RWPE2 (cell line): ENCODE data around the gene POLD1.
"Not testable (repeated sequence)": the region's sequence is repeated elsewhere in the genome, so short reads cannot be mapped to it uniquely, and the experiment has no call there.

Experiments used
- ATAC-seq: fragments of 200-7000 bp; cut with Tn5 transposase; 3 replicates; pipeline ENCODE4 v1.9.1; 2021; ENCODE audit warnings: low read depth
- DNase-seq: peaks from one replicate; pipeline ENCODE4 v3.0.0-alpha.2; 2020; ENCODE audit warnings: low spot score
- H3K27ac ChIP-seq: fragments of 450-650 bp; 2 replicates; pipeline ENCODE4 v1.5.1; 2017; ENCODE audit warnings: mild to moderate bottlenecking; ENCODE audit not compliant: poor library complexity, severe bottlenecking
- H3K27me3 ChIP-seq: fragments of 250-450 bp; sonication (Bioruptor Pico); 2 replicates; pipeline ENCODE4 v1.5.1; 2021; ENCODE audit warnings: mild to moderate bottlenecking, moderate library complexity; ENCODE audit not compliant: insufficient read depth, poor library complexity, severe bottlenecking
- H3K36me3 ChIP-seq: fragments of 250-450 bp; sonication (Bioruptor Pico); 2 replicates; pipeline ENCODE4 v1.5.1; 2020; ENCODE audit warnings: low read depth, mild to moderate bottlenecking, moderate library complexity
- H3K4me1 ChIP-seq: fragments of 250-450 bp; sonication (Bioruptor Pico); 2 replicates; pipeline ENCODE4 v1.5.1; 2021; ENCODE audit warnings: mild to moderate bottlenecking, moderate library complexity; ENCODE audit not compliant: insufficient read depth, poor library complexity, severe bottlenecking
- H3K4me3 ChIP-seq: fragments of 250-450 bp; sonication (Bioruptor Pico); 2 replicates; pipeline ENCODE4 v1.5.1; 2021; ENCODE audit warnings: mild to moderate bottlenecking, moderate library complexity; ENCODE audit not compliant: severe bottlenecking
- H3K9me3 ChIP-seq: fragments of 250-450 bp; sonication (Bioruptor Pico); 2 replicates; pipeline ENCODE4 v1.5.1; 2021; ENCODE audit warnings: mild to moderate bottlenecking, moderate library complexity; ENCODE audit not compliant: severe bottlenecking
- TF ChIP-seq, protein P1 (sequence below): fragments of 450-650 bp; IDR thresholded peaks from one replicate; pipeline ENCODE4 v1.5.1; 2017; ENCODE audit warnings: mild to moderate bottlenecking, moderate library complexity; ENCODE audit not compliant: poor library complexity, severe bottlenecking

POLD1 gene

DNA sequence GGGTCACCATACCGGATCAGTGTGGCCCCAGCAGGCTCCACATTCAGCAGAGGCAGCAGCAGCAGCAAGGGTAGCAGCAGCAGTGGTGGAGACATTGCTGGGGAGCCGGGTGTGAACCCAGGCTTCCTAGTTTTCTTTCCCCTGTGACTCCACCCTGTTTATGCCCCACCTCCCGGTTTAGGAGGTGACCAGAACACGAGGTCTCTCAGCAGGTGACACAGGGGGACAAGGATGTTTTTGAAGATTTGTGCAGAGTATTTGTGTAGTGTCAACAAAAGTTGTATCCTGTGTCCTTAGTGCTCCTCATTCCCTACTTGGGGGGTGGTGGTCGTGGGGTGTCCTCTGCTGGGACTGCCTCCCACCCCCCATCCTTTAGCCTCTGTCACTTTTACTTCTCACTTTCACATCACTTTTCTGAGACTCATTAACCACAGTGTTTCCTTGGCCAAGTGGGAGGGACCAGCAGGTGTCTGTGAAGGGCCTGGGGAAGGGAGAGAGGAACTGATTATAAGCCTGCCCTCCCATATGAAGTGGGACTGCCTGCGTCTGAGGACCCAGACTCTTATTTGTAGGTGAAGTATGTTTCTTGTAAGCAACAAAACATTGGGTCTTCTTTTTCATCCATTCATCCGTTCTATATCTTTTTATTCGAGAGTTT lies 39.4 kb upstream of the POLD1 start:
- Histone ChIP-seq H3K4me1 (no peaks in the 10 kb centered on the region), H3K27me3 (no peaks in the 10 kb centered on the region), H3K9me3 (peaks cover 6% of the 10 kb centered on the region), H3K4me3 (no peak overlapping the region), H3K36me3 (no peaks in the 10 kb centered on the region), H3K27ac (no peak overlapping the region)
- ATAC-seq (no peak), DNase-seq (no peak)
- TF ChIP-seq, protein P1, sequence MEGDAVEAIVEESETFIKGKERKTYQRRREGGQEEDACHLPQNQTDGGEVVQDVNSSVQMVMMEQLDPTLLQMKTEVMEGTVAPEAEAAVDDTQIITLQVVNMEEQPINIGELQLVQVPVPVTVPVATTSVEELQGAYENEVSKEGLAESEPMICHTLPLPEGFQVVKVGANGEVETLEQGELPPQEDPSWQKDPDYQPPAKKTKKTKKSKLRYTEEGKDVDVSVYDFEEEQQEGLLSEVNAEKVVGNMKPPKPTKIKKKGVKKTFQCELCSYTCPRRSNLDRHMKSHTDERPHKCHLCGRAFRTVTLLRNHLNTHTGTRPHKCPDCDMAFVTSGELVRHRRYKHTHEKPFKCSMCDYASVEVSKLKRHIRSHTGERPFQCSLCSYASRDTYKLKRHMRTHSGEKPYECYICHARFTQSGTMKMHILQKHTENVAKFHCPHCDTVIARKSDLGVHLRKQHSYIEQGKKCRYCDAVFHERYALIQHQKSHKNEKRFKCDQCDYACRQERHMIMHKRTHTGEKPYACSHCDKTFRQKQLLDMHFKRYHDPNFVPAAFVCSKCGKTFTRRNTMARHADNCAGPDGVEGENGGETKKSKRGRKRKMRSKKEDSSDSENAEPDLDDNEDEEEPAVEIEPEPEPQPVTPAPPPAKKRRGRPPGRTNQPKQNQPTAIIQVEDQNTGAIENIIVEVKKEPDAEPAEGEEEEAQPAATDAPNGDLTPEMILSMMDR: no peak

DNA sequence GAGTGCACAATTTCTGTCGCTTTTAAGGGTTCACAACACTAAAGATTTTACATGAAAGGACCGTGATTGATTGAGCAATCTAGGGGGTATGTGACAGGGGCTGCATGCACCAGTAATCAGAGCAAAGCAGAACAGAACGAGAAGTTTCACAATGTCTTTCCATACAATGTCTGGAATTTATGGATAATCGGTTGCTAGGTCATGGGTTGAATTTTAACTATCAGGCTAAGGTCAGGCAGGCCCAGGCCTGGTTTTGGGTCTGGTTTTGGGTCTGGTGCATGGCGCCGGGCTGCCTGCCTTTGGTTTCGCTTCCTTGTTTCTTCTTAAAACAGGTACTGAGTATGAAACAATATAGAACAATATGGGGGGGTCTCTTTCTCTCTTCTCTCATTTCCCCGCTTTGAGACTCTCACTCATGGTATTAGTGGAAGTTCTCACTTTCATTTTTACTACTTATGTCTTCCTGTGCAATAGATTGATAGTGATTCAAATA lies 37.0 kb upstream of the POLD1 start:
- H3K36me3 ChIP-seq, H3K4me3 ChIP-seq, H3K27me3 ChIP-seq, ATAC-seq, H3K27ac ChIP-seq, H3K9me3 ChIP-seq, DNase-seq, H3K4me1 ChIP-seq: not testable (repeated sequence)

DNA sequence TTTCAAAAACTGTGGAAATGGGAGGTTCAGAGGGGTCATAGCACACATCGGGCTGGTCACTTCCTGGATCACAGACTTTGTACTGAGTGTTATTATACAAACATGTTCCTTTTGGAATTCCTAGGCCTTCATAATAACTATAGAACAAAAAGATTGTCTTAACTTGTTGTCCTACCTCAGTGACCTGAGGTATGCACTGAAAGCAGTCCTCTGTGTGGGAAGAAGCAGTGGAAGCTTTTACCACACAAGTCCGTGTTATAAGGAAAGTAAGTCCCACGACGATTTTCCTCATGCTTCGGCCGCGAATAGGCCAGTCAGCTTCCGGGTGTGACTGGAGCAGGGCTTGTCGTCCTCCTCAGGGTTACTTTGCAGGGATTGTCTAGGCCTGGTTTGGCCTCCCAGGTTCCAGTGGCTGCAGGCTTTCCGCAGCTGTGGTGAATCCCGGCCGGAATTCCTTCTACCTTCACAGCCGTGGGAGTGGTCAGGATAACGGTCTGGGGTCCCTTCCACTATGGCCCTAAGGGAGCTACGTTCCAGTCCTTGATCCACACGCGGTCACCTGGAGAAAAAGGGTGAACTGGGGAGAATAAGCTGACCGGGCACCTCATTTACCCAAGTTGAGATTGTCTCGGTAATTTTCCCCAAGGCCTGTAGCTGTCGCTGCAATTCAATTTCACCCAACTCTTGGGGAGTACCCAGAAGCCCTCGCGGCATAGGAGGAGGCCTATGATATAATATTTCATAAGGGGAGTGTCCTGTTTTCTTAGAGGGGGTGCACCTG lies 34.7 kb upstream of the POLD1 start:
- Histone ChIP-seq H3K4me1 (no peaks in the 10 kb centered on the region), H3K27ac (no peak overlapping the region)

DNA sequence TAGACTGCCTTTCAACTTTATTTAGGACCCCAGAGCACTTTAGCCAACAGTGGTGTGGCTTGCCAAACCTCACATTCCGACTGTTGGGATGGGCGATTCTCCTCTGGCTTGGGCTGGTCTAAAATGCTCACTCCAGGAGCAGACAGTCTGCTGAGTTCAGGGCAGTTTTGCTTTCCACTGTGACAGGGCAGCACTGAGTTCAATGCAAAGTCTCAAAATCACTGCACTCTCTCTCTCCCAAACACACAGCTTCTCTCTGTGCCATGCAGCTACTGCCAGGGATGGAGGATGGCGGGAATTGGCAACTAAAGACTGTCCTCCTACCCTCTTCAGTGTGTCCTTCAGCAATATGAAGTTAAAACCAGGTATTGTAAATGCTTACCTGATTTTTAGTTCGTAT lies 31.9 kb upstream of the POLD1 start:
- Histone ChIP-seq H3K27me3 (no peaks in the 10 kb centered on the region), H3K4me3 (no peak overlapping the region), H3K4me1 (no peaks in the 10 kb centered on the region), H3K9me3 (no peaks in the 10 kb centered on the region), H3K36me3 (no peaks in the 10 kb centered on the region), H3K27ac (no peak overlapping the region)
- DNase-seq: no peak
- no peak for ATAC-seq
- TF ChIP-seq, protein P1: no peak

More for the DNA sequence above, 34.7 kb upstream of the POLD1 start:
- Histone ChIP-seq H3K4me3 (no peak overlapping the region), H3K9me3 (peaks cover 6% of the 10 kb centered on the region), H3K36me3 (no peaks in the 10 kb centered on the region), H3K27me3 (no peaks in the 10 kb centered on the region)
- TF ChIP-seq, protein P1: peak; percentile 23
- ATAC-seq (0 out of 3 replicates have a peak, but pooled peaks have one; percentile 12), DNase-seq (no peak)

DNA sequence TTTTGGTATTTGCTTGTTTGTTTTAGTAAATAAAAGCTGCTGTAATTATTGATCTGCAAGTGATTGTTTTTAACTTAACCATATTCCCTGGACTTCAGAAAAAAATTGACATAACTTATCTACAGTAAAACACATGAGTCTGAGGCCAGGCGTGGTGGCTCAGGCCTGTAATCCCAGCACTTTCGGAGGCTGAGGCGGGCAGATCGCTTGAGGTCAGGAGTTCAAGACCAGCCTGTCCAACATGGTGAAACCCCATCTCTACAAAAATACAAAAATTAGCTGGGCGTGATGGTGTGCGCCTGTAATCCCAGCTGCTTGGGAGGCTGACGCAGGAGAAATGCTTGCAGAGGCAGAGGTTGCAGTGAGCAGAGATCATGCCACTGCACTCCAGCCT lies 30.7 kb upstream of the POLD1 start:
- not testable (repeated sequence) for ATAC-seq, H3K4me3 ChIP-seq, DNase-seq, H3K9me3 ChIP-seq, H3K4me1 ChIP-seq, H3K36me3 ChIP-seq, H3K27ac ChIP-seq, H3K27me3 ChIP-seq
